ENCODE results near the gene C20orf202. TPM values are rescaled to one million over a fixed set of nuclear protein-coding genes. Genes with fewer than 3 reads are reported as not detected.

The C20orf202 gene
- total and polyA plus RNA-seq, 9 of the 15 experiments (the other 6 are each of a cell fraction or from before 2014, with no cell fraction given): 0.03 to 0.24 (median 0.15) TPM; not detected in 4

GRCh38 chr20:1188347-1188746 lies 14.9 kb upstream of the C20orf202 start (continued):
- TF ChIP-seq ZNF277 (CRISPR knock-in tag; IDR thresholded peaks at IDR 0.05; ENCODE audit: borderline replicate concordance) (no peak), UBTF (IDR thresholded peaks at IDR 0.05; ENCODE audit: borderline replicate concordance in 1 of 2, low read depth in 2 of 2, low read length in 2 of 2) (no peak), SETDB1 (IDR thresholded peaks at IDR 0.05; ENCODE audit: low read length) (no peak), POLR2G (IDR thresholded peaks at IDR 0.05; ENCODE audit: low read depth, low read length) (no peak), HDAC1 (IDR thresholded peaks at IDR 0.05) (peak in 1 of 2 experiments; percentile 69; a peak in 2 of 4 replicates), MTA1 (IDR thresholded peaks at IDR 0.05; ENCODE audit: borderline replicate concordance) (0 out of 2 replicates have a peak, but pooled peaks have one; percentile 21), MNT (conservative IDR thresholded peaks at IDR 0.05) (no peak), ATF1 (CRISPR knock-in tag; IDR thresholded peaks at IDR 0.05) (no peak), ATF1 (tag; IDR thresholded peaks at IDR 0.05) (no peak), OTX1 (CRISPR knock-in tag; IDR thresholded peaks at IDR 0.05) (peak; percentile 84; the same call in 1 of the 2 replicates), TAF9B (IDR thresholded peaks at IDR 0.05; ENCODE audit: partially characterized antibody) (no peak), DMBX1 (CRISPR knock-in tag; IDR thresholded peaks at IDR 0.05; ENCODE audit: borderline replicate concordance) (no peak), ADNP (tag; IDR thresholded peaks at IDR 0.05) (peak; percentile 47; the same call in 1 of the 2 replicates), TFAP4 (CRISPR knock-in tag; IDR thresholded peaks at IDR 0.05; ENCODE audit: borderline replicate concordance) (no peak), CBFA2T3 (IDR thresholded peaks at IDR 0.05) (no peak), FOXP4 (CRISPR knock-in tag; IDR thresholded peaks at IDR 0.05; ENCODE audit: borderline replicate concordance) (no peak), MBD1 (CRISPR knock-in tag; IDR thresholded peaks at IDR 0.05) (no peak)
